ENCODE results near the gene C10orf90.

C10orf90 gene

DNA sequence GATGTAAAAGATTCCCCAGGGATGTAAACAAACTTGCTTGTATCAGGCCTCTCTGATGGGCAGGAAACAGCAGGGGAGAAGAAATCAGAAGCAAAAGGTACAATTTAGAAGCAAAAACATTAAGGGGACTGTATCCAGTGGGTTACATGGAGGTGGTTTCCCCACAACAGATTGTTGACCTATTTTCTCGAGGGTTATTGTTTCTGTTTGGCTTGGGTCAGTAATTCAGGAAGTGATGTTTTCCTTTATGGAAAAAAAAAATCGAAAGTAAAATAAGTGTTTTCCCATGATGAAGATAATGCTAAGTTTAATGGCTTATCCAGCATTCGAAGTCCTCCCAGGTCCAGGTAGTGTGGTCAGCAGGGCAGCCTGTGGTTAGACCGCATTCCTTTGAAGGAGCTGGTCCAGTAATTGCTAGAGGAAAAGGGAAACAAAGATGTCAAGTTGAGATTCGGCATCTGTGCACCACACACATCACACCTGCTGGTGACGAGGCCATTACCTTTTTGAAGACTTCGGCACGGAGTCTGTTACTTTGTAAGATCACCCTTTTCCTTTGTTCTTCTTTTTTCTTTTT, 244.9 kb downstream of the C10orf90 start:
- H3K4me3 ChIP-seq = no peak overlapping the region
- H3K27ac ChIP-seq = no peak overlapping the region
- TF ChIP-seq, protein P1, sequence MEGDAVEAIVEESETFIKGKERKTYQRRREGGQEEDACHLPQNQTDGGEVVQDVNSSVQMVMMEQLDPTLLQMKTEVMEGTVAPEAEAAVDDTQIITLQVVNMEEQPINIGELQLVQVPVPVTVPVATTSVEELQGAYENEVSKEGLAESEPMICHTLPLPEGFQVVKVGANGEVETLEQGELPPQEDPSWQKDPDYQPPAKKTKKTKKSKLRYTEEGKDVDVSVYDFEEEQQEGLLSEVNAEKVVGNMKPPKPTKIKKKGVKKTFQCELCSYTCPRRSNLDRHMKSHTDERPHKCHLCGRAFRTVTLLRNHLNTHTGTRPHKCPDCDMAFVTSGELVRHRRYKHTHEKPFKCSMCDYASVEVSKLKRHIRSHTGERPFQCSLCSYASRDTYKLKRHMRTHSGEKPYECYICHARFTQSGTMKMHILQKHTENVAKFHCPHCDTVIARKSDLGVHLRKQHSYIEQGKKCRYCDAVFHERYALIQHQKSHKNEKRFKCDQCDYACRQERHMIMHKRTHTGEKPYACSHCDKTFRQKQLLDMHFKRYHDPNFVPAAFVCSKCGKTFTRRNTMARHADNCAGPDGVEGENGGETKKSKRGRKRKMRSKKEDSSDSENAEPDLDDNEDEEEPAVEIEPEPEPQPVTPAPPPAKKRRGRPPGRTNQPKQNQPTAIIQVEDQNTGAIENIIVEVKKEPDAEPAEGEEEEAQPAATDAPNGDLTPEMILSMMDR (IDR thresholded peaks at IDR 0.05) = no peak
- DNase-seq (ENCODE audit: low spot score) = no peak

DNA sequence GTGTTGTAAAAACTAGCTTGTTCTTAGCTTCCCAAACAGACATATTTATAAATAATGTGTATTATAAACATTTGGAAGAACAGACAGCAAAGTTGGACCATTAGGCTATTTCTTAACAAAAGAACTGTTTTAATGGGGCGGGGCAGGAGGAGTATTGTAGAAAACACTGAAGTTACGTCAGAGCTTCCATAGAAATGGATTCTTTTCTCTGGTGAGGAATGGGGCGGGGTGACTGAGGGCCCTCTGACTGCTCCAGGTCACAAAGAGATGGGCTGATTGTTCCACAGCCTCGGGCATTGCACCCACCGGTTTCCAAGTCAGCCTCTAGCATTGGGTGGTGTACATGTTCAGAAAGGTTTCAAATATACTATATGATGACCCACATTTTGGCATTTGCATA, 245.5 kb downstream of the C10orf90 start:
- no peak overlapping the region for H3K27ac ChIP-seq
- TF ChIP-seq, protein P1 (IDR thresholded peaks at IDR 0.05) = no peak

DNA sequence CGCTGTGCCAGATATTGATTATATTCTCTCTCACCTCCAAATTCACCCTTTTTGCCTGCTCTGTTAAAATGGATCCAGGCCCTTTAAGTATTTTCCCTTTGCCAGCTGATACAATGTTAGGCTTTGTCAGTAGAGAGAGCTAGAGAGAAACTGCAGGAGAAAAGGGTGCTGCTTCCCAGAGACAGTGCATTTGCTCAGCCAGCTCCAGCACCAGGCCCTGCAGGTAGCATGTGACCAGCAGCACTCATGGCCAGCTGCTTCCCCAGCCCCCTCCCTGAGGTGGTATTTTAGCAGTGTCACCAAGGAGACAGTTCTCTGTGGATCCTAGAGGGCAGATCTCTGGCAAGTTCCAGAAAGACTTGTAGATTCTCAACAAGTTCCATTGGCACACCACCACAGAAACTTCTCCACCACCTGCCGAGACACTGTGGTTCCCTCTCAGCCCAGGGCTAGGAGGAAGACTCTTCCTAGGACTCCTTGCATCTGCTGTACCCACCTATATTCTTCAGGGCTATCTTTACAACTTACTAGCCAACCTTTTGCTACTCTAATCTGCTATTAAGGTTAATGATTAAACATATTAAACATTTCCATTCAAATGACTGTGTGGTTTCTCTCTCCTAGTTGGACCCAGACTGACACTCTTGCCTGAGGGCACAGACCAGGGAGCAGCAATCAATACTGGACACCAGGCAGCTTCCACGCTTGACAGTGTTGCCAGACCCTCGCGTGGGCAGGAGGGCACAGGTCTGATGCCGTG, 246.6 kb downstream of the C10orf90 start:
- TF ChIP-seq, protein P1 (IDR thresholded peaks at IDR 0.05) = no peak
- no peak overlapping the region for H3K27ac ChIP-seq

More for the DNA sequence above, 245.5 kb downstream of the C10orf90 start:
- DNase-seq (ENCODE audit: low spot score) = no peak
- H3K4me3 ChIP-seq = no peak overlapping the region

GRCh38 chr10:126422567-126422966, 247.9 kb downstream of the C10orf90 start:
- no peak for DNase-seq (ENCODE audit: low spot score)
- H3K4me3 ChIP-seq = no peak overlapping the region
- no peak overlapping the region for H3K27ac ChIP-seq
- TF ChIP-seq, protein P1 (IDR thresholded peaks at IDR 0.05) = no peak

More for the DNA sequence above, 246.6 kb downstream of the C10orf90 start:
- no peak overlapping the region for H3K4me3 ChIP-seq
- no peak for DNase-seq (ENCODE audit: low spot score)

DNA sequence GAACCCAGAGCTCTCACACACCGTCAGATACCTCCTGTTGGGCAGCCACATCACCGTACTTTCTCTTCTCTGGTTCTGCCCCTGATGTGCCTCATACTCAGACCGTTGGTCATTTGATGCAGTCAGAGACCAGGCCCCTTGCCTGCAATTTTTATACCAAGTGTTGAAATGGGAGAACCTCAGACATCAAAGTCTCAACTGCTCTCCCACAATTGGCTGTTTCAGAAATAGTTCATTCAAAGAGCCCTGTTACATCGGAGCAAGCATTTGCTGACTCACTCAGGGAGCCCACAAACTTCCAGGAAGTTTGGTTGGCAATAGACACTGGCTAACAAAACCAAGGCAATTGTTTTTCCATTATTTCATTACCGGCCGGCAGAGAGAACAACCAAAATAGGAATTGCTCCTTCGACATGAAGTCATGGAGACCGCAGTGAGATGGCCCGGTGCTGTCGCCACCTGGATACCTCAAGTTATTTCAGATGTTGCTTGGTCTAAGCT, 248.7 kb downstream of the C10orf90 start:
- no peak for DNase-seq (ENCODE audit: low spot score)
- H3K27ac ChIP-seq = no peak overlapping the region
- TF ChIP-seq, protein P1 (IDR thresholded peaks at IDR 0.05) = no peak
- no peak overlapping the region for H3K4me3 ChIP-seq

DNA sequence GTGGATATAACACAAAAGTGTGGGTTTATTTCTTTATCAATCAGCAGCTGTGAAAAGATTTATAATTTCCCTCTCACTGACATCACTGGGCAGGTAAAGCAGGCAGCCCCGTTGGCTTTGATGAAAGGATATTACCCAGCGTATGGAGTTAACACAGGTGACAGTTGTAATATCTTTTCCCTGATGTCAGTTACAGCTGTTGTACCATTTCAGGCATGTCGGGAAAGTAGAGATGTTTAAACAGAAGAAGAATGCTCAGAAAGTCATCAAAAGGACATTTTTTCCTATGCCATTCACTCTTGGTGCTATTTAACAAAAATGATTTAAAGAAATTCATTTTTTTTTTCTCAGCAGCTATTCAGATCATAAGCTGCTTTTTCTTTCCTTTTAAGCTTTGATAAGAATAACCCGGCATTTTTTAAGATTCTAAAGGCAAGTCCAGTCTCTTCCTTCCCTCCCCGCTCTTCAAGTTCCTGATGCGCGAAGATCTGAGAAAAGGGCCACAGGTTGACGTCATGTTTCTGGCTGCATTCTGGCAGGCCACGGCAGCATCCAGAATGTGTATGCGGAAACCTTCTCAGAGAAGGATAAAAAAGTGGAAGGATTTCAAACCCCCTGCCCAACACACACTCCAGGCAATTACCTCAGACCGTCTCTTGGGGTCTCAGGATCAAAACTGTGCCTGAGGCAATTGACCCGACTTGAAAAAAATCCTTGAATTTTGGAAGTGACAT, 249.8 kb downstream of the C10orf90 start:
- H3K27ac ChIP-seq = no peak overlapping the region
- H3K4me3 ChIP-seq = no peak overlapping the region
- DNase-seq (ENCODE audit: low spot score) = no peak
- TF ChIP-seq, protein P1 (IDR thresholded peaks at IDR 0.05) = no peak
